NCI-H345 treated with DMSO at 0.1 percent for 48 hours (cell line): Measurements from ENCODE around the gene KCNJ18.
"Not testable (repeated sequence)": the region's sequence is repeated elsewhere in the genome, so short reads cannot be mapped to it uniquely, and the experiment has no call there.

Experiments used
- DNase-seq: peaks from one replicate; lab custom pipeline; 2025; ENCODE audit not compliant: unreplicated experiment; lab: John Stamatoyannopoulos, UW

The KCNJ18 gene

GRCh38 chr17:21751111-21751510, 58.8 kb downstream of the KCNJ18 start:
- not testable (repeated sequence) for DNase-seq
